Measurements from ENCODE around the gene KRTAP5-9. TPM values are rescaled to one million over a fixed set of nuclear protein-coding genes. Genes with fewer than 3 reads are reported as not detected.

The KRTAP5-9 gene
- total and polyA plus RNA-seq, 2 of the 8 experiments (the other 6 are each of a cell fraction or from before 2014, with no cell fraction given) = 0.11 TPM; not detected in 1

GRCh38 chr11:71575723-71576424 is 27.7 kb downstream of the KRTAP5-9 start:
- FAIRE-seq (no peak), DNase-seq (ENCODE audit: low read depth in 1 of 2, low spot score in 2 of 2) (no peak)
- Histone ChIP-seq H4K8ac (ENCODE audit: extremely low read depth, insufficient read depth, low read length) (no peak overlapping the region), H3K27me3 (replicated peaks in 1 of 4; ENCODE audit: control insufficient read depth in 3 of 4, extremely low read depth in 1 of 4, insufficient read depth in 3 of 4, low read length in 3 of 4) (no peaks in the 10 kb centered on the region; a peak in 1 of 7 replicates), H3K56ac (replicated peaks; ENCODE audit: insufficient read length, low read depth, low read length) (no peak overlapping the region), H3K36me3 (ENCODE audit: control insufficient read depth in 2 of 4, insufficient read depth in 4 of 4, low read length in 3 of 4) (no peaks in the 10 kb centered on the region), H2BK5ac (ENCODE audit: low read depth, low read length) (no peak overlapping the region), H4K5ac (ENCODE audit: insufficient read length, low read depth, low read length) (no peak overlapping the region), H3K23me2 (ENCODE audit: low read depth, low read length) (peaks cover 5% of the 10 kb centered on the region; the same call in 1 of the 2 replicates), H3K4me2 (ENCODE audit: insufficient read depth in 1 of 2, low read depth in 2 of 2, low read length in 2 of 2) (no peak overlapping the region), H4K20me1 (replicated peaks in 1 of 2; ENCODE audit: control insufficient read depth in 1 of 2, insufficient read depth in 2 of 2, low read length in 2 of 2) (peaks cover 0 to 5% of the 10 kb centered on the region in 2 experiments), H2AK5ac (ENCODE audit: low read depth, low read length) (no peak overlapping the region), H3K23ac (ENCODE audit: insufficient read length) (no peak overlapping the region), H3K27ac (ENCODE audit: low read depth, low read length) (no peak overlapping the region), H4K91ac (replicated peaks; ENCODE audit: insufficient read length, low read length) (no peak overlapping the region), H2AFZ (ENCODE audit: low read length) (no peak overlapping the region), H3K79me1 (ENCODE audit: low read depth, low read length) (no peaks in the 10 kb centered on the region), H3K9me3 (ENCODE audit: insufficient read depth in 2 of 2, low read depth in 1 of 2, low read length in 1 of 2) (no peaks in the 10 kb centered on the region), H3K4me1 (replicated peaks in 1 of 4; ENCODE audit: control insufficient read depth in 3 of 4, insufficient read depth in 4 of 4, low read length in 3 of 4) (peaks cover 0 to 5% (median 0%) of the 10 kb centered on the region in 4 experiments; a peak in 2 of 7 replicates), H2BK15ac (ENCODE audit: low read length) (no peak overlapping the region), H3K4ac (replicated peaks; ENCODE audit: insufficient read length, low read depth, low read length) (no peak overlapping the region), H3K4me3 (ENCODE audit: extremely low read depth in 1 of 4, insufficient read depth in 2 of 4, low read depth in 3 of 4, low read length in 4 of 4) (no peak overlapping the region), H2BK120ac (replicated peaks; ENCODE audit: low read depth, low read length) (no peak overlapping the region), H3K18ac (ENCODE audit: extremely low read depth, low read length) (no peak overlapping the region), H2BK20ac (ENCODE audit: low read length) (no peak overlapping the region), H3K79me2 (ENCODE audit: control insufficient read depth in 1 of 2, insufficient read depth in 2 of 2, low read length in 2 of 2) (no peaks in the 10 kb centered on the region; a peak in 1 of 4 replicates), H2BK12ac (ENCODE audit: low read depth, low read length) (no peak overlapping the region), H3K14ac (ENCODE audit: insufficient read length) (no peak overlapping the region), H3K9ac (replicated peaks in 1 of 4; ENCODE audit: extremely low read depth in 1 of 4, low read depth in 3 of 4, low read length in 3 of 4) (no peak overlapping the region)
- TF ChIP-seq, protein P1, sequence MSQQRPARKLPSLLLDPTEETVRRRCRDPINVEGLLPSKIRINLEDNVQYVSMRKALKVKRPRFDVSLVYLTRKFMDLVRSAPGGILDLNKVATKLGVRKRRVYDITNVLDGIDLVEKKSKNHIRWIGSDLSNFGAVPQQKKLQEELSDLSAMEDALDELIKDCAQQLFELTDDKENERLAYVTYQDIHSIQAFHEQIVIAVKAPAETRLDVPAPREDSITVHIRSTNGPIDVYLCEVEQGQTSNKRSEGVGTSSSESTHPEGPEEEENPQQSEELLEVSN (IDR thresholded peaks at IDR 0.05) = no peak
- TF ChIP-seq RBBP5 (IDR thresholded peaks at IDR 0.05; ENCODE audit: borderline replicate concordance, low read depth, low read length) (no peak), CBX5 (IDR thresholded peaks at IDR 0.05; ENCODE audit: low read depth, low read length) (no peak), KDM5A (IDR thresholded peaks at IDR 0.05; ENCODE audit: low read length) (no peak), EGR1 (IDR thresholded peaks at IDR 0.05; ENCODE audit: borderline replicate concordance, low read depth, low read length) (no peak), CBX8 (IDR thresholded peaks at IDR 0.05; ENCODE audit: borderline replicate concordance, low read depth, low read length) (no peak), POLR2AphosphoS5 (IDR thresholded peaks at IDR 0.05; ENCODE audit: low read depth, low read length) (no peak), PHF8 (conservative IDR thresholded peaks at IDR 0.05; ENCODE audit: low read depth, low read length) (no peak), RFX5 (IDR thresholded peaks at IDR 0.05; ENCODE audit: borderline replicate concordance, low read depth, low read length) (no peak), SIX5 (IDR thresholded peaks at IDR 0.05; ENCODE audit: low read depth, low read length) (no peak)
- CTCF ChIA-PET (ENCODE audit: partially characterized antibody) = interaction anchor here (0.6 to 5.4 kb wide), 3 partner anchors 12 to 450 kb away, joined by 3 to 37 read pairs (median 4); partner anchors contain the start of gene KRTAP5-10
- POLR2A ChIA-PET (ENCODE audit: partially characterized antibody) = no interaction called here
- WGBS, 2 experiments (ENCODE audit: extremely low coverage in 1 of 2, insufficient coverage in 1 of 2, insufficient read length in 1 of 2, insufficient replicate concordance in 2 of 2, low coverage in 1 of 2, low lambda C conversion rate in 2 of 2, missing lambda C conversion rate in 1 of 2) = 86% methylated on average over 4 of the region's 4 CpGs; no CpG with 5 or more reads in 1 of the 2 experiments

Measured in H1 (cell line).